ENCODE results near the gene CPA5.

Gene CPA5

DNA sequence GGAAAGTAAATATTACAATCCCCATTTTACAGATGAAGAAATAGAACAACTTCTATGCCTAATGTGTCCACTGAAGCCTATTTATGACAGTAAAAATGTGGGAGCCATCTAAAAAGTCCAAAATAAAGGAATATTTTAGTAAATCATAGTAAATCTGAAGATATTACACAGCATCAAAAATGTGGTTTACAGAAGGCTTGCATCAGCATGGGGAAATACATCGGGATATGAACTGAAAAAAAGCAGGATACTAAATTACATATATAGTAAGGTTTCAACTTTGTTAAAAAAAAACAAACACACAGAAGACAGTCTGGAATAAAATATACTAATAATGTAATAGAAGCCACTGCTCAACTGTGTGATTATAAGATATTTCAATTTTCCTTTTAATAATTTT, 56.5 kb downstream of the CPA5 start:
- no peaks in the 10 kb centered on the region for H4K20me1 ChIP-seq (ENCODE audit: insufficient read depth, low read length)
- no peaks in the 10 kb centered on the region for H3K9me3 ChIP-seq (ENCODE audit: insufficient read depth, low read length)
- TF ChIP-seq, protein P1, sequence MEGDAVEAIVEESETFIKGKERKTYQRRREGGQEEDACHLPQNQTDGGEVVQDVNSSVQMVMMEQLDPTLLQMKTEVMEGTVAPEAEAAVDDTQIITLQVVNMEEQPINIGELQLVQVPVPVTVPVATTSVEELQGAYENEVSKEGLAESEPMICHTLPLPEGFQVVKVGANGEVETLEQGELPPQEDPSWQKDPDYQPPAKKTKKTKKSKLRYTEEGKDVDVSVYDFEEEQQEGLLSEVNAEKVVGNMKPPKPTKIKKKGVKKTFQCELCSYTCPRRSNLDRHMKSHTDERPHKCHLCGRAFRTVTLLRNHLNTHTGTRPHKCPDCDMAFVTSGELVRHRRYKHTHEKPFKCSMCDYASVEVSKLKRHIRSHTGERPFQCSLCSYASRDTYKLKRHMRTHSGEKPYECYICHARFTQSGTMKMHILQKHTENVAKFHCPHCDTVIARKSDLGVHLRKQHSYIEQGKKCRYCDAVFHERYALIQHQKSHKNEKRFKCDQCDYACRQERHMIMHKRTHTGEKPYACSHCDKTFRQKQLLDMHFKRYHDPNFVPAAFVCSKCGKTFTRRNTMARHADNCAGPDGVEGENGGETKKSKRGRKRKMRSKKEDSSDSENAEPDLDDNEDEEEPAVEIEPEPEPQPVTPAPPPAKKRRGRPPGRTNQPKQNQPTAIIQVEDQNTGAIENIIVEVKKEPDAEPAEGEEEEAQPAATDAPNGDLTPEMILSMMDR (IDR thresholded peaks at IDR 0.05; ENCODE audit: low read depth, low read length), result no peak
- TF ChIP-seq EZH2phosphoT487 (IDR thresholded peaks at IDR 0.05; ENCODE audit: low read depth), result no peak
- peaks cover 5% of the 10 kb centered on the region for H3K36me3 ChIP-seq (replicated peaks; ENCODE audit: low read depth, low read length)
- no peak overlapping the region for H3K27ac ChIP-seq (ENCODE audit: low read length)
- H3K79me2 ChIP-seq (ENCODE audit: low read length), result no peaks in the 10 kb centered on the region
- peaks cover 12% of the 10 kb centered on the region for H3K4me1 ChIP-seq (ENCODE audit: low read length)
- H3K4me3 ChIP-seq (ENCODE audit: low read length), result no peak overlapping the region
- no peak overlapping the region for H3K9ac ChIP-seq (ENCODE audit: low read length)
- H3K4me2 ChIP-seq (ENCODE audit: low read length), result no peak overlapping the region
- H2AFZ ChIP-seq (ENCODE audit: low read depth, low read length), result no peak overlapping the region
- H3K27me3 ChIP-seq (ENCODE audit: low read depth, low read length), result no peaks in the 10 kb centered on the region

DNA sequence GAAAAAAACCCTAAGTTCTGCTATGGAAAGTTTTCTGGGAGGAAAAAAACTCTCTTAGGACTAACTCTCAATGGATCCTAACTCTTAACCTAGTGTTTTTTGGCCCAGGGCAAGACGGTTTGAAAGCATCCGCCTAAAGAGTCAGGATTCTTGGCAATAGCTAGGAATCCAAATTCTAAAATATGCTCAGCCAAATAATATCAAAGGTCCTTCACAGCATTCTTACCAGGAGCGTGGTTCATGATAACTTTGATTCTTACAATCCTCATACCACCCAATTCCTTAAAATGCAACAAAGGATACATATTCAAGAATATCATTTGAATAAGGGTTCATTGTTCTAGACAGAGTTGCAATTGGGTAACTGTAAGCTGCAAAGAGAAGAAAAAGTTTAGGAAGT, 57.0 kb downstream of the CPA5 start:
- Histone ChIP-seq H3K36me3 (replicated peaks; ENCODE audit: low read depth, low read length) (peaks cover 5% of the 10 kb centered on the region), H2AFZ (ENCODE audit: low read depth, low read length) (no peak overlapping the region), H3K27ac (ENCODE audit: low read length) (no peak overlapping the region), H3K27me3 (ENCODE audit: low read depth, low read length) (no peaks in the 10 kb centered on the region), H4K20me1 (ENCODE audit: insufficient read depth, low read length) (no peaks in the 10 kb centered on the region), H3K4me2 (ENCODE audit: low read length) (no peak overlapping the region), H3K79me2 (ENCODE audit: low read length) (no peaks in the 10 kb centered on the region), H3K4me1 (ENCODE audit: low read length) (peaks cover 12% of the 10 kb centered on the region), H3K9me3 (ENCODE audit: insufficient read depth, low read length) (no peaks in the 10 kb centered on the region), H3K4me3 (ENCODE audit: low read length) (no peak overlapping the region), H3K9ac (ENCODE audit: low read length) (no peak overlapping the region)
- TF ChIP-seq, protein P1 (IDR thresholded peaks at IDR 0.05; ENCODE audit: low read depth, low read length), result no peak
- no peak for TF ChIP-seq EZH2phosphoT487 (IDR thresholded peaks at IDR 0.05; ENCODE audit: low read depth)

DNA sequence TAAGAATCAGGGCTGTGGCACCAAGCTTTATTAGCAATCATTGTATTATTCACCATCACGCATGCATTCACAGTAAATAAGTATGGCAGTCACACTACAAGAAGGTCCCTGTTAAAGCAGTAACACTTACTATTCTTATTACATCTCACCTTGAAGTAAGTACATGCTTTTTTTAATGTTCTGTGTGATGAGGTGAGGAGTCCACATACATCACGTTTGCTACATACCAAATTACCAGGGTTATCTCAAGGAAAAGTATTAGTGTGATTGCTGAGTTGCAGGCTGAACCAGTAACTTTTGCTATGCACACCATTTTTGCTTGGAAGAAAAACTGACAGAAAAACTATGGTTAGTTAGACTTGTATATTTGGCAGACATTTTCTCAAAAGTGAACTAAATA, 60.4 kb downstream of the CPA5 start:
- no peak overlapping the region for H3K9ac ChIP-seq (ENCODE audit: low read length)
- no peaks in the 10 kb centered on the region for H3K9me3 ChIP-seq (ENCODE audit: insufficient read depth, low read length)
- H3K27me3 ChIP-seq (ENCODE audit: low read depth, low read length), result no peaks in the 10 kb centered on the region
- TF ChIP-seq EZH2phosphoT487 (IDR thresholded peaks at IDR 0.05; ENCODE audit: low read depth), result no peak
- TF ChIP-seq, protein P1 (IDR thresholded peaks at IDR 0.05; ENCODE audit: low read depth, low read length), result no peak
- H2AFZ ChIP-seq (ENCODE audit: low read depth, low read length), result no peak overlapping the region
- H3K4me1 ChIP-seq (ENCODE audit: low read length), result no peaks in the 10 kb centered on the region
- H4K20me1 ChIP-seq (ENCODE audit: insufficient read depth, low read length), result no peaks in the 10 kb centered on the region
- H3K4me2 ChIP-seq (ENCODE audit: low read length), result no peak overlapping the region
- H3K4me3 ChIP-seq (ENCODE audit: low read length), result no peak overlapping the region
- H3K36me3 ChIP-seq (replicated peaks; ENCODE audit: low read depth, low read length), result peaks cover 5% of the 10 kb centered on the region
- H3K27ac ChIP-seq (ENCODE audit: low read length), result no peak overlapping the region
- H3K79me2 ChIP-seq (ENCODE audit: low read length), result no peaks in the 10 kb centered on the region

DNA sequence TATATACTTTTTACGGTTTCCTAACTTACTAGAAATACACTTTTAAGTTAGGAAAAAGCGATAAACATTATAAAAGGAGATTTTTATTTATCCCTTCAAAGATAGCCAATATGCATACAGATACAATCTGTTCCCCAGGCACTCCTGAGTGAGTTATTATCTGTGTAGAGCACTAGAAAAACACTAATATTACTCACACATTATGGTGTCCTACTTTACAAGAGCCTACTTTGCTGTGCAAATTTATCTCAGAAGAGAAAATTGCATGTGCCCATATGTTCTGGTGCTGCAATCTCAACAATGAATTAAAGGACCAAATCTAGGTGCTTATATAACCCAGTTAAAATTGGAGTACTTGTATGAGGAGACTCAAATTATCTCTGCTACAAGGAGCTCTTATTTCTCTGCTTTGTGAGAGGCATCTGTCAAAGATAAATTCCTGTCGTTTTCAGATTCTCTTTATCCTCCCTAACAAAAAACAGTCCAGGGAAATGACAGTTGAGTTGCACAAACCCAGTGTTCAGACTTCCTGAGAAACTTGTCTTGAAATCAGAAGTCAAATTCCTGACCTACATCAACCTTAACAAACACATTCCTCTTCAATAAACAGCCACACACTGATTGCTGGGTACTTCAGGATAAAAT, 64.6 kb downstream of the CPA5 start:
- H3K4me2 ChIP-seq (ENCODE audit: low read length), result no peak overlapping the region
- TF ChIP-seq EZH2phosphoT487 (IDR thresholded peaks at IDR 0.05; ENCODE audit: low read depth), result no peak
- TF ChIP-seq, protein P1 (IDR thresholded peaks at IDR 0.05; ENCODE audit: low read depth, low read length), result no peak
- H3K27ac ChIP-seq (ENCODE audit: low read length), result no peak overlapping the region

More for the DNA sequence above, 64.6 kb downstream of the CPA5 start:
- Histone ChIP-seq H3K9ac (ENCODE audit: low read length) (no peak overlapping the region), H4K20me1 (ENCODE audit: insufficient read depth, low read length) (no peaks in the 10 kb centered on the region), H3K9me3 (ENCODE audit: insufficient read depth, low read length) (no peaks in the 10 kb centered on the region), H3K4me1 (ENCODE audit: low read length) (no peaks in the 10 kb centered on the region), H3K79me2 (ENCODE audit: low read length) (no peaks in the 10 kb centered on the region), H3K36me3 (replicated peaks; ENCODE audit: low read depth, low read length) (no peaks in the 10 kb centered on the region), H3K27me3 (ENCODE audit: low read depth, low read length) (no peaks in the 10 kb centered on the region), H2AFZ (ENCODE audit: low read depth, low read length) (no peak overlapping the region), H3K4me3 (ENCODE audit: low read length) (no peak overlapping the region)
